Ecto neural progenitor cell (in vitro differentiated cells): ENCODE data around the gene RHBDL2.
"Not testable (repeated sequence)": the region's sequence is repeated elsewhere in the genome, so short reads cannot be mapped to it uniquely, and the experiment has no call there.

Source experiments
- DNase-seq: peaks from one replicate; pipeline ENCODE4 v3.0.0-alpha.2; 2018; ENCODE audit warnings: low spot score

Gene RHBDL2

GRCh38 chr1:38941527-38942019 is at the start of gene RHBDL2:
Gene RHBDL2, minus strand, starts transcription at chr1:38941830. Its CDS starts 22,618 bp downstream, at chr1:38919212.
- no peak for DNase-seq

GRCh38 chr1:38990738-38991637 is 49.4 kb upstream of the RHBDL2 start, which contains the start of gene AKIRIN1:
Gene AKIRIN1, plus strand, starts transcription at chr1:38991276. Its CDS starts 105 bp downstream, at chr1:38991381.
- peak; percentile 99 for DNase-seq

GRCh38 chr1:38990386-38990737 is 48.7 kb upstream of the RHBDL2 start:
- no peak for DNase-seq

- DNase-seq = no peak
These were observed 48.3 kb upstream of the RHBDL2 start for GRCh38 chr1:38989979-38990378.

GRCh38 chr1:38979380-38979779 is 37.8 kb upstream of the RHBDL2 start:
- DNase-seq = not testable (repeated sequence)

- not testable (repeated sequence) for DNase-seq
These were observed 36.6 kb upstream of the RHBDL2 start for GRCh38 chr1:38978245-38978542.

GRCh38 chr1:38977399-38978244 is 36.0 kb upstream of the RHBDL2 start:
- DNase-seq = not testable (repeated sequence)

- no peak for DNase-seq
These were observed 32.2 kb upstream of the RHBDL2 start for GRCh38 chr1:38973659-38974437.

- DNase-seq = not testable (repeated sequence)
These were observed 31.5 kb upstream of the RHBDL2 start for GRCh38 chr1:38973145-38973544.

- DNase-seq = no peak
These were observed 22.5 kb upstream of the RHBDL2 start for GRCh38 chr1:38964140-38964548.

- DNase-seq = no peak
These were observed 20.9 kb upstream of the RHBDL2 start for GRCh38 chr1:38962560-38962959.

- DNase-seq = no peak
These were observed 20.5 kb upstream of the RHBDL2 start for GRCh38 chr1:38962113-38962512.

GRCh38 chr1:38958967-38959366 is 17.3 kb upstream of the RHBDL2 start:
- DNase-seq = no peak

- DNase-seq = no peak
These were observed 11.8 kb upstream of the RHBDL2 start for GRCh38 chr1:38953433-38953860.

- DNase-seq = no peak
These were observed 8.9 kb upstream of the RHBDL2 start for GRCh38 chr1:38950553-38950952.

- no peak for DNase-seq
These were observed 2.9 kb upstream of the RHBDL2 start for GRCh38 chr1:38944547-38944946.

GRCh38 chr1:38942664-38943428 is 1.2 kb upstream of the RHBDL2 start:
- DNase-seq = no peak

- DNase-seq = no peak
These were observed 537 bp downstream of the RHBDL2 start for GRCh38 chr1:38941093-38941492.

GRCh38 chr1:38940339-38941047 is 1.1 kb downstream of the RHBDL2 start:
- no peak for DNase-seq

GRCh38 chr1:38938722-38939260 is 2.8 kb downstream of the RHBDL2 start:
- DNase-seq = no peak
